ENCODE data around the gene HABP4. TPM values are rescaled to one million over a fixed set of nuclear protein-coding genes. Genes with fewer than 3 reads are reported as not detected.
A peak's percentile ranks its signal among the peaks of the same experiment; 100 is the strongest.

HABP4 gene
- total RNA-seq, 1 experiment from 2014 or later: 9.8 TPM

DNA sequence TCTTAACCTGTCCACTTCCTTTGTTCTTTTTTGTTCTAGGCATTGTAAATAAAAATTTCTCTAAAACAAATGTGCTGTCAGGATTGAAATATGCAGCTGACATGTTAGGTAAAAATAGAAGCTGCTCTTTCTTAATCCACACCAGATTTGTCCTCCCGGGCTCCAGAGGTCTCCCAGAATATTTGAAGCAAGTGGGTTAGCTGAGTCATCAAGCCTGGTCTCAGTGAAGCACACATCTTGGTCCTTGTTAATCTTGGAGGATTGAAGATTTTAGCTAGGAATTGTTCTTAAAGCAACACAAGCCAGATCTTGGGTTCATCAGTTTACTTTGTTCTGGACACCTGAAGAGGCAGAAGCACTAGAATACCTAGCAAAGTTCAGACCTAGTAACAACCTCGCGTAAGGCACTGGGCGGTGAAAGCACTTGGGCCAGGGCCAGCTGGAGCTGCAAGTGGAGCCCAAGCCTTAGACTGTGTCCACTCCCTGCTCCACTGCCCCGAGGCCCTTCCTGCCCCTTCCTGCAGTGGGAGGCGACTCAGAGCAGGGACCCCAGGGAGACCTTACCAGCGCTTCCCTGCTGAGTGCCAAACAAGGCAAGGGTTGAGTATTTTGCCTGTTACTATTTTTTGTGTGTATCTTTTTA lies 36.5 kb downstream of the HABP4 start:
- ChIA-PET POLR2A (no interaction called here), CTCF (interaction anchor here (1.2 kb wide), 1 partner anchor 44 kb away, joined by 3 read pairs; no protein-coding TSS in a partner anchor)
- no peak overlapping the region for H3K4me3 Mint-ChIP-seq
- 0 out of 2 replicates have a peak overlapping the region, but pooled peaks have one; percentile 11 for H3K27ac Mint-ChIP-seq
- ATAC-seq (no peak), DNase-seq (ENCODE audit: low spot score) (no peak)
- no peaks in the 10 kb centered on the region for H3K27me3 Mint-ChIP-seq (ENCODE audit: low read depth)
- TF ChIP-seq ZNF396 (CRISPR knock-in tag; IDR thresholded peaks at IDR 0.05; ENCODE audit: borderline replicate concordance): no peak
- no peak for TF ChIP-seq KAT7 (CRISPR knock-in tag; IDR thresholded peaks at IDR 0.05; ENCODE audit: borderline replicate concordance)
- no peak for TF ChIP-seq FOXP4 (CRISPR knock-in tag; IDR thresholded peaks at IDR 0.05)
- no peak for TF ChIP-seq ZNF138 (CRISPR knock-in tag; conservative IDR thresholded peaks at IDR 0.05)
- TF ChIP-seq, protein P1, sequence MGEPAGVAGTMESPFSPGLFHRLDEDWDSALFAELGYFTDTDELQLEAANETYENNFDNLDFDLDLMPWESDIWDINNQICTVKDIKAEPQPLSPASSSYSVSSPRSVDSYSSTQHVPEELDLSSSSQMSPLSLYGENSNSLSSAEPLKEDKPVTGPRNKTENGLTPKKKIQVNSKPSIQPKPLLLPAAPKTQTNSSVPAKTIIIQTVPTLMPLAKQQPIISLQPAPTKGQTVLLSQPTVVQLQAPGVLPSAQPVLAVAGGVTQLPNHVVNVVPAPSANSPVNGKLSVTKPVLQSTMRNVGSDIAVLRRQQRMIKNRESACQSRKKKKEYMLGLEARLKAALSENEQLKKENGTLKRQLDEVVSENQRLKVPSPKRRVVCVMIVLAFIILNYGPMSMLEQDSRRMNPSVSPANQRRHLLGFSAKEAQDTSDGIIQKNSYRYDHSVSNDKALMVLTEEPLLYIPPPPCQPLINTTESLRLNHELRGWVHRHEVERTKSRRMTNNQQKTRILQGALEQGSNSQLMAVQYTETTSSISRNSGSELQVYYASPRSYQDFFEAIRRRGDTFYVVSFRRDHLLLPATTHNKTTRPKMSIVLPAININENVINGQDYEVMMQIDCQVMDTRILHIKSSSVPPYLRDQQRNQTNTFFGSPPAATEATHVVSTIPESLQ (CRISPR knock-in tag; IDR thresholded peaks at IDR 0.05): no peak
- no peak for TF ChIP-seq NR1H2 (CRISPR knock-in tag; IDR thresholded peaks at IDR 0.05)
- TF ChIP-seq ZNF423 (CRISPR knock-in tag; IDR thresholded peaks at IDR 0.05): no peak
- TF ChIP-seq USF2 (CRISPR knock-in tag; IDR thresholded peaks at IDR 0.05): no peak
- TF ChIP-seq SP1 (CRISPR knock-in tag; conservative IDR thresholded peaks at IDR 0.05): no peak
- H3K36me3 Mint-ChIP-seq: peaks cover 28% of the 10 kb centered on the region
- no peaks in the 10 kb centered on the region for H3K9me3 Mint-ChIP-seq
- no peaks in the 10 kb centered on the region for H3K4me1 Mint-ChIP-seq

GRCh38 chr9:96487029-96487396 lies 37.0 kb downstream of the HABP4 start:
- H3K36me3 Mint-ChIP-seq: peaks cover 31% of the 10 kb centered on the region
- no peak for ATAC-seq
- H3K27me3 Mint-ChIP-seq (ENCODE audit: low read depth): no peaks in the 10 kb centered on the region
- no peaks in the 10 kb centered on the region for H3K4me1 Mint-ChIP-seq
- 0 out of 2 replicates have a peak overlapping the region, but pooled peaks have one; percentile 11 for H3K27ac Mint-ChIP-seq
- TF ChIP-seq GTF2I (CRISPR knock-in tag; conservative IDR thresholded peaks at IDR 0.05) (no peak), TP53 (CRISPR knock-in tag; IDR thresholded peaks at IDR 0.05) (no peak)
- ChIA-PET CTCF (interaction anchor here (1.6 kb wide), 1 partner anchor 45 kb away, joined by 6 read pairs; no protein-coding TSS in a partner anchor), POLR2A (no interaction called here)
- H3K9me3 Mint-ChIP-seq: no peaks in the 10 kb centered on the region
- no peak overlapping the region for H3K4me3 Mint-ChIP-seq
- DNase-seq (ENCODE audit: low spot score): no peak

- no peaks in the 10 kb centered on the region for H3K27me3 Mint-ChIP-seq (ENCODE audit: low read depth)
- H3K9me3 Mint-ChIP-seq: no peaks in the 10 kb centered on the region
- no peaks in the 10 kb centered on the region for H3K4me1 Mint-ChIP-seq
- DNase-seq (ENCODE audit: low spot score) (no peak), ATAC-seq (no peak)
- no peak overlapping the region for H3K4me3 Mint-ChIP-seq
- no peak overlapping the region for H3K27ac Mint-ChIP-seq
- ChIA-PET POLR2A (no interaction called here), CTCF (interaction anchor here (1.6 kb wide), 1 partner anchor 46 kb away, joined by 6 read pairs; no protein-coding TSS in a partner anchor)
- TF ChIP-seq FOXK1 (CRISPR knock-in tag; IDR thresholded peaks at IDR 0.05): no peak
- no peak for TF ChIP-seq SMAD3 (CRISPR knock-in tag; IDR thresholded peaks at IDR 0.05; ENCODE audit: borderline replicate concordance)
- TF ChIP-seq, protein P1 (CRISPR knock-in tag; IDR thresholded peaks at IDR 0.05): no peak
- no peak for TF ChIP-seq MLX (CRISPR knock-in tag; IDR thresholded peaks at IDR 0.05)
- TF ChIP-seq ZNF232 (CRISPR knock-in tag; IDR thresholded peaks at IDR 0.05): no peak
- no peak for TF ChIP-seq HMGA2 (CRISPR knock-in tag; IDR thresholded peaks at IDR 0.05)
- TF ChIP-seq NR1H2 (CRISPR knock-in tag; IDR thresholded peaks at IDR 0.05): no peak
- TF ChIP-seq GTF2I (CRISPR knock-in tag; conservative IDR thresholded peaks at IDR 0.05): no peak
- H3K36me3 Mint-ChIP-seq: peaks cover 31% of the 10 kb centered on the region
Observed at GRCh38 chr9:96487949-96488348, 38.0 kb downstream of the HABP4 start.
